Right lung (tissue), 5 donors: ENCODE data around the gene PTPRT. TPM values are rescaled to one million over a fixed set of nuclear protein-coding genes. Genes with fewer than 3 reads are reported as not detected.
A peak's percentile ranks its signal among the peaks of the same experiment; 100 is the strongest.

Source experiments
- DNase-seq, 2 donors: peaks; one replicate each; pipeline ENCODE4 v3.0.0-alpha.2; 2013
- polyA plus RNA-seq, 5 donors: library from polyadenylated mRNA; unstranded; fragments of 120-200 nt; gene quantifications; one replicate each; pipeline versions ENCODE4 v1.2.1 to v1.2.3, GENCODE V29; 2013; ENCODE audit warnings: inconsistent platforms in 1 of 5, low replicate concordance in 1 of 5; ENCODE audit not compliant: insufficient read length in 5 of 5, insufficient read depth in 1 of 5

The PTPRT gene
- polyA plus RNA-seq, 5 donors: 0.27 to 2.7 (median 1.6) TPM

DNA sequence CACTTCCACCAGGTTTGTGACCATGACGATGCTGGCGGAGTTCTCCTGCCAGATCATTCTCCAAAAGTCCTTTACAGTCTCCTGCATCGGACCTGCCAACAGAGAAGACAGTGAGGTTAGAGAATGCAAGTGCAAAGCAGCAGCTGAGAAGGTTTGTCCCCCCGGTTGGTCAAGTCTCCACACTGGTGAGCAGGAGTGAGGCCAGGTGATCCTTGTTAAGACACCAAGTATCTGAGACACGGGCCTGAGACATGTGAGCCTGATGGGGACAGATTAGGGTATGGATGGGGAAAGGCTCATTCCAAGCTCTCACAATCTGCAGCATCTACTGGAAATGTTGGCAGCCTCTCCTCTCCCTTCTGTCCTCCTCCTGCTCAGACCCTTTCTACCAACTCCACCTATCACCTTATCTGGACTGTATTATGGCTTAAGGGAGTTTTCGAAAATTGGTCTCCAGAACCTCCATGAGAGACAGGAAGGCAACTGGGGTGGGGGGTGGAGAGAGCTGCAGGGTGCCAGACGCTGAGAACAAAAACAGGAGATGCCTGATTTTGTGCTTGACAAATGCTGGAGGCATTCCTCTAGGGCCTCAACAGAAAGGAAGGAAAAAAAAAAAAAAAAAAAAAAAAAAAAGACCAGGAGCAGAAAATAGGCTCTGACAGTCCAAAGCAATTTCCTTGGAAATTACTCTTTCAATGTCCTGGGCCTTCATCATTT is 1071.1 kb downstream of the PTPRT start:
- DNase-seq: no peak

DNA sequence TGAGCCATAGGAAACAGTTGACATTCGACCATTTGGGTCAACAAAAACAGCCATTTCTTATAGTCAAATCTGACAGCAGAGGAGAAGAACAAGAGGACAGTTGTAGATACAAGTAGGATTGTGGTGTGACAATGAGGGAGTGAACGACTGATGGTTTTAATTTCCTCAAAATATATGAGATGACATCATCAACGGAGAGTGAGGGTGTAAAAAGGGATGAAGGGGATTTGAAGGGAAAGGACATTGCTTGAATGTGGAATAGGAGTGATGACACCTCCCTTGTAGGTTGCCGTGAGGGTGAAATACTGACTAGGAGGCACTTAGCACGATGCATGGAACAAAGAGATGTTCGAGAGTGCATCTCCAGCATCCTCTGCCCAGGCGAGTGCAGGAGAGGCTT is 1071.7 kb downstream of the PTPRT start:
- DNase-seq: no peak

DNA sequence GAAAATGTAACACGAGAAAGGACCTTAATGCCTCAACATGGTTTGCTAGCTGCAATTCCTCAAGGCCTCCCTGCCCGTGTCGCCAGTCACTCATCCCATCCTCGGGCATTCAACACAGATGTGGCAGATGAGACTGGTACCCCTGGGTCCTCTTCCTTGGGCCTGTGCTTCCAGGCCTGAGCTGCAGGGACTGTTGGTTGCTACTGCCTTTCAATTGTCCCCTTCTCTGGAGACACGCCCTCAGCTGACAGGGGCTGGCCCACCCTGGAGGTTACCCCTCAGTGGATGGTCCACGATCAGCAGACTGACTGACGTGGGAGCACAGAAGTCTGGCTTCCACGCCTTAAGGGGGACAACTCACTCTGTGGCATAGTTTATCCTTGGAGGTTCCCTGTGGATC is 1076.5 kb downstream of the PTPRT start:
- no peak for DNase-seq

DNA sequence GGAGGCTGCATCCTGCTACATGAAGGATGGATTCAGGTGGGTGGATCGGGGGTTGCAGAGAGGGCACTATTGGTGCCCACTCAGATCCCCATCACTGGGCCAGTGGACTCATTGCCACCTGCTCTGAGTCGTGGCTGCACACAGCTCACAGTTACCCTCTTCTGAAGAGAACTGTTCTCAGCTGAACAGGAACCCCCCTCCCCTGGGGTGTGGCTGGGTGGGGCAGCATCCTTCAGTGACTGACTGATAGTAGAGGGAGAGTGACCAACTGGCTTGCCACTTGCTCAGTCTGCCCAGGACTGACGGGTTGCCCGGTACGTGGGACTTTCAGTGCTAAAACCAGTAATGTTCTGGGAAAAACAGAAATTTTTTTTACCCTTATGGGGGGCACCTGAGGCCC is 1077.5 kb downstream of the PTPRT start:
- DNase-seq: no peak

DNA sequence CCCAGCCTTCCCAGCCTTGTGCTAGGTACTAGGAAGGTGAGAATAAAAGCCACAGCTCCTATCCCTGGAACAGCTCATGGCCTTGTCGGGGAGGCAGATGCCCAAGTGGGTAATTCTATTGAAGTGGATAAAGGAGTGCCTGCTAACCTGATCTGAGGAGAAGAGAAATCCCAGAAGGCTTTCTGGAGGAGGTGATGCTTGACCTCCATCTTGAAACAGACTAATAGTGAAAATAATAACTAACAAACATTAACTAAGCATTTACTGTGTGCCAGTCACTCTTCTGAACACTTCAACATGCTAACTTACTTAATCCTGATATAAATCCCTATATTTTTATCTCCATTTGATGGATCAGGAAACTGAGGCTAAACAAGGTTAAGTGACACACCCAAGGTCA is 1078.4 kb downstream of the PTPRT start:
- no peak for DNase-seq

- DNase-seq: no peak
These were observed 1079.4 kb downstream of the PTPRT start for GRCh38 chr20:42110301-42110700.

GRCh38 chr20:42102000-42102399 is 1087.7 kb downstream of the PTPRT start:
- DNase-seq: no peak

DNA sequence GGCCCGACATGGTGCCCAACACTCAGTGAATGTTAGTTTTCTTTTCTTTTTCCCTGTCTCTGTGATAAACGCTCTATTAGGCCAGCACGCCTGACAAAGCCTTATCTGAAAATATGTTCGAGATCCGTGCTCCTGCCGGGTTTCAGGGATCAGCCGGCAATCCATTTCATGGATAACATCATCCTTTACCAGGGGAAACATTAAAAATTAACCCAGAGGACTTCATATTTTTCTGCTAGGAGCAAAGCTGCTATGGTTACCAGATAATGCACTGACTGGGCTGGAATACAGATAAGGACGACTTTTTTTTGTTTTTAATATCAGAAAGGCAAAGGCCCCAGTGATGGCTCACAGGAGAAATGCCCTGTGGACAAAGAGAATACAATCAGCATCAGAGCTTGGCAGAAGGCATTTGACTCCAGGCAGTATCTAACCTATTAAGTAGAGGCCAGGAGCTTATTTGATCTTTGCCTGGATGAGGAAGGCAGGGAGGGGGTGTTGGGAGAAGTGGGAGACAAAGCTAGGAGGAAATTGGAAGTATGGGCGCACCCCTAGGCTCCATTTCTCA is 1089.5 kb downstream of the PTPRT start:
- DNase-seq: no peak

GRCh38 chr20:42099101-42099500 is 1090.6 kb downstream of the PTPRT start:
- no peak for DNase-seq

DNA sequence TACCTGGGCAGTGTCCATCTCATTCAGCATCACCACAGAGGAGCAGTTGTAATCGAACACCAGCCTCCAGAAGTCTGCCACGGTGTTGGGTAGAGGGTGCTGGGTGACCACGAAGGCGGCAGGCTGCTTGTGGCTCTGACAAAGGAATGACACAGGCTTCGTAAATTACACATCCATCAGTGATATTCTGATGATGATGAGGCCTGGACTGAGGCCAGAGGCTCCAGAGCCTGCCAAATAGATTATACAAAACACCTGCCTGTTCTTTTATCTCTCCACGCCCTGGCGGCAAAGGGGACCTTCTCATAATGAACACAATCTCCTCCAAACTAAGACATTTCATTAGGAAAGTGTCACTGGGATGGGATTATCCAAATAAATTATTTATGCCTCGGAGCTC is 1091.3 kb downstream of the PTPRT start:
- DNase-seq: no peak

GRCh38 chr20:42097741-42098140 is 1092.0 kb downstream of the PTPRT start:
- no peak for DNase-seq

DNA sequence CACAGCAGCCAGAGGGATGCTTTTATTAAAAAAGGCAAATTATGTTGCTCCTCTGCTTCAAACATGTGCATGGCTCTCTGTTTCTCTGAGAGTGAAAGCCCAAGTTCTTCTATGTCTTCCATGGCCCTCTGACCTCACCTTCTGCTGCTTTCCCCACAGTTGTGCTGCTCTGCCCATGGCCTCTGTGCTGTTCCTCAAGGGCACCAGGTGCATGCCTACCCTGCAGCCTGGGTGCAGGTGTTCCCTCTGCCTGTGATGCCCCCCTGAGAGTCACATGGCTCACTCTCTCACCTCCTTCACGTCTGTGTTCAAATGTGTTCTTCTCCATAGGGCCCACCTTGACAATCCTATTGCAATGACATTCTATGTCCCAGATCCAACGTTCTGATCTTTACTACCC is 1094.5 kb downstream of the PTPRT start:
- DNase-seq: no peak

GRCh38 chr20:42093542-42094440 is 1095.9 kb downstream of the PTPRT start:
- DNase-seq: no peak

- no peak for DNase-seq
These were observed 1096.7 kb downstream of the PTPRT start for GRCh38 chr20:42093041-42093440.

DNA sequence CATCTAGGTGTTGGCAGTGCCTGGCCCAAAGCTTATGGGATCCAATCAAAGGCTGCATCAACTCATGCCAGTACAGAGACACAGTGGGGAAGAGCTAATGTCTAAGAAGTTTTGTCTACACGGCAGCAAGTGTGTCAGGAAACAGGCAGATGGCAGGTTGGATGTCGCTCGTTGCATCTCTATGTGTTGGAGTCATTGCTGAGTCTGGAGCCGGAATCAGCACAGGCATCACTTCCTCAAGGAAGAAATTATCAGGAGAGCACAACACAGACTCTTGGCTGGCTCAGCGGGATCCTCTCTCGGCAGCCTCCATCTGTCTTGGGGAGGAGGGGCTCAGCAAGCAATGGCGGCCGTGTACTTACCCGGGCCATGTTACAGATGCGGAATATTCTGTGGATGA is 1104.3 kb downstream of the PTPRT start:
- no peak for DNase-seq

- no peak for DNase-seq
These were observed 1106.4 kb downstream of the PTPRT start for GRCh38 chr20:42083280-42083679.

- DNase-seq: peak; percentile 69 to 70
These were observed 1107.1 kb downstream of the PTPRT start for GRCh38 chr20:42082611-42083010.

DNA sequence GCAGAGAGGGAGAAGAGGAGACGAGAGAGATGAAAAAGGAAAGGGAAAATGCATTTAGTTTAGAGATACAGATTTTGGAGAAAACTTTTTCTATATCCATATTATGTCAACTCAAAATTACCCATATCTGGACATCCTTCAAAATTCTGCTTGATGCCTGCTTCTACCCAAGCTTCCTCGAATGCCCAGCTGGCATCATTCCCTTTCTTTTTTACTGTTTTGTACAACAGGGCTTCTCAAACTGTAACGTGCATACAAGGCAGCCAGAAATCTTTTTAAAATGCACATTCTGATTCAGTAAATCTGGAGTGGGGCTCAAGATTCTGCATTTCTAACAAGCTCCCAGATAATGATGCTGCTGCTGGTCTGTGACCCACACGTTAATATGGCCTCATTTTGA is 1108.8 kb downstream of the PTPRT start:
- no peak for DNase-seq

DNA sequence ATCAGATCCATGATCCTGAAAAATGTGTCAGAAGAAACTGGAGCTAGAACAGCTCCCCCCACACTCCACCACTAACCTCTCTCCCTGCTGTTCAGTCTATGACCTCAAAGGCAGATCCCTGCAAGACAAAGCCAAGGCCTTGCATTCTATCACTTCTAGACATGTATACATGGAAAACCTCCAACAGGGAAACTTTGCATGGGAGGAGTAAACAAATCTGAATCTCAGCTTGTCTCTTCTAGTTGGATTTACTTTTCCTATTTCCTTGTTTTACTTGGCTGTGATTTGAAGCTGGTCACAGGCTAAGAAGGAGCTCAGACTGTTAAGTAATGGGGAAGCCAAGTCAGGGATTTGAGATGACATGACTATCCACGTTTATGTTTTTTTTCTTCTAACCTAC is 1114.8 kb downstream of the PTPRT start:
- DNase-seq: peak; percentile 59 to 69

- DNase-seq: peak in 1 of 2 donors; percentile 12
These were observed 1122.1 kb downstream of the PTPRT start for GRCh38 chr20:42067596-42067995.

- DNase-seq: no peak
These were observed 1122.5 kb downstream of the PTPRT start for GRCh38 chr20:42067174-42067573.

DNA sequence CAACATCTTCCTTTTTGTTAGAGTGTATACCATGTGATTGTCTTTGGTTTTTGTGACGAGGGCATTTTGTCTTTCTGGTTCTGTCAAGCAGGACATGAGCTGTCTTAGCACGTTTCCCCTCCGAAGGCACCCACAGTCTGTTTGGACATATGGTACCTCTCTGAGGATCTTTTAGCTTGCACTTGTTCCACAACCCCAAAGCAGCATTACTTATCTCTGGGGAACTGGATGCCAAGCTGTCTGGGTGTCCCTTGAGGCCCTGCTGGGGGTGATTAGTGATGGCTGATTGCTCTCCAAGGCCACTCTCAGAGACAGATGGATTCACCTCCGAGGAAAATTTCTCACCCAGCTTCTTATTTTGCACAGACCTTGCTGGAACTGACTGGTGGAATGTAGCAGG is 1126.6 kb downstream of the PTPRT start:
- no peak for DNase-seq

- no peak for DNase-seq
These were observed 1136.4 kb downstream of the PTPRT start for GRCh38 chr20:42053350-42053749.
